ENCODE data around the gene VSIR. TPM values are rescaled to one million over a fixed set of nuclear protein-coding genes. Genes with fewer than 3 reads are reported as not detected.

VSIR gene
- total and polyA plus RNA-seq, 9 donors: 19.9 to 94.1 (median 57.2) TPM

DNA sequence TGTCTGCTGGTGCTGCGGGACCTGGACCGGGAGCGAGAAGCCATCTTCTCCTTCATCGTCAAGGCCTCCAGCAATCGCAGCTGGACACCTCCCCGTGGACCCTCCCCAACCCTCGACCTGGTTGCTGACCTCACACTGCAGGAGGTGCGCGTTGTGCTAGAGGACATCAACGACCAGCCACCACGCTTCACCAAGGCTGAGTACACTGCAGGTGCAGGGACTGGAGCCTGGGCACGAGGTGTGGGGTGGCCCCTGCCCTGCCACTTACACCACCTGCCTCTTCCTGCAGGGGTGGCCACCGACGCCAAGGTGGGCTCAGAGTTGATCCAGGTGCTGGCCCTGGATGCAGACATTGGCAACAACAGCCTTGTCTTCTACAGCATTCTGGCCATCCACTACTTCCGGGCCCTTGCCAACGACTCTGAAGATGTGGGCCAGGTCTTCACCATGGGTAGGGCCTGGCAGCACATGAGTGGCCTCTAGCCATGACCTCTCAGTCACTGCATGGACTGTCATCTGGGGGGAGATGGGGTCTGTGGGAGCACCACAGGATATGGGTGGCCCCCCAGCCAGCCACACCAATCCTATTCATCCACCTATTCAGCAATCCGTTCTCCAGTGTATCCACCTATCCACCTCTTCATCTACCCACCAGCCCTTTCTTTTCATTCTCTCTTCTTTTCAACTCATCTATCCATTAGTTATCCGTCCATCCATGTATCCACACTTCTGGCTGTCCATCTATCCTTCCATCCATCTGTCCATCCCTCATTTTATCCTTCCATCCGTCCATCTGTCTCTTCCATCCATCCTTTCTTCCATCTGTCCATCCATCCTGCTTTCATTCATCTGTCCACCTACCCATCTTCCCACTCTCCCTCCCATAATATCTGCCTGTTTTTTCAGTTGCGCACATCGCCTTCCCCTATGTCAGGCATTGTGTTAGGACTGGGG, 34.5 kb upstream of the VSIR start:
- H3K27ac ChIP-seq: no peak overlapping the region
- H3K9me3 ChIP-seq: no peaks in the 10 kb centered on the region
- TF ChIP-seq EP300 (IDR thresholded peaks at IDR 0.05): no peak
- TF ChIP-seq POLR2A (IDR thresholded peaks at IDR 0.05): no peak
- TF ChIP-seq, protein P1, sequence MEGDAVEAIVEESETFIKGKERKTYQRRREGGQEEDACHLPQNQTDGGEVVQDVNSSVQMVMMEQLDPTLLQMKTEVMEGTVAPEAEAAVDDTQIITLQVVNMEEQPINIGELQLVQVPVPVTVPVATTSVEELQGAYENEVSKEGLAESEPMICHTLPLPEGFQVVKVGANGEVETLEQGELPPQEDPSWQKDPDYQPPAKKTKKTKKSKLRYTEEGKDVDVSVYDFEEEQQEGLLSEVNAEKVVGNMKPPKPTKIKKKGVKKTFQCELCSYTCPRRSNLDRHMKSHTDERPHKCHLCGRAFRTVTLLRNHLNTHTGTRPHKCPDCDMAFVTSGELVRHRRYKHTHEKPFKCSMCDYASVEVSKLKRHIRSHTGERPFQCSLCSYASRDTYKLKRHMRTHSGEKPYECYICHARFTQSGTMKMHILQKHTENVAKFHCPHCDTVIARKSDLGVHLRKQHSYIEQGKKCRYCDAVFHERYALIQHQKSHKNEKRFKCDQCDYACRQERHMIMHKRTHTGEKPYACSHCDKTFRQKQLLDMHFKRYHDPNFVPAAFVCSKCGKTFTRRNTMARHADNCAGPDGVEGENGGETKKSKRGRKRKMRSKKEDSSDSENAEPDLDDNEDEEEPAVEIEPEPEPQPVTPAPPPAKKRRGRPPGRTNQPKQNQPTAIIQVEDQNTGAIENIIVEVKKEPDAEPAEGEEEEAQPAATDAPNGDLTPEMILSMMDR (IDR thresholded peaks at IDR 0.05): no peak
- no peaks in the 10 kb centered on the region for H3K27me3 ChIP-seq
- no peaks in the 10 kb centered on the region for H3K4me1 ChIP-seq (ENCODE audit: insufficient read depth)
- intact Hi-C loops (cut with DNase I): no loop called here
- no peak overlapping the region for H3K4me3 ChIP-seq
- no peaks in the 10 kb centered on the region for H3K36me3 ChIP-seq
- DNase-seq: no peak
- 89 to 92% (median 91%) methylated on average over 19 to 21 of the region's 21 CpGs for WGBS, 3 donors

DNA sequence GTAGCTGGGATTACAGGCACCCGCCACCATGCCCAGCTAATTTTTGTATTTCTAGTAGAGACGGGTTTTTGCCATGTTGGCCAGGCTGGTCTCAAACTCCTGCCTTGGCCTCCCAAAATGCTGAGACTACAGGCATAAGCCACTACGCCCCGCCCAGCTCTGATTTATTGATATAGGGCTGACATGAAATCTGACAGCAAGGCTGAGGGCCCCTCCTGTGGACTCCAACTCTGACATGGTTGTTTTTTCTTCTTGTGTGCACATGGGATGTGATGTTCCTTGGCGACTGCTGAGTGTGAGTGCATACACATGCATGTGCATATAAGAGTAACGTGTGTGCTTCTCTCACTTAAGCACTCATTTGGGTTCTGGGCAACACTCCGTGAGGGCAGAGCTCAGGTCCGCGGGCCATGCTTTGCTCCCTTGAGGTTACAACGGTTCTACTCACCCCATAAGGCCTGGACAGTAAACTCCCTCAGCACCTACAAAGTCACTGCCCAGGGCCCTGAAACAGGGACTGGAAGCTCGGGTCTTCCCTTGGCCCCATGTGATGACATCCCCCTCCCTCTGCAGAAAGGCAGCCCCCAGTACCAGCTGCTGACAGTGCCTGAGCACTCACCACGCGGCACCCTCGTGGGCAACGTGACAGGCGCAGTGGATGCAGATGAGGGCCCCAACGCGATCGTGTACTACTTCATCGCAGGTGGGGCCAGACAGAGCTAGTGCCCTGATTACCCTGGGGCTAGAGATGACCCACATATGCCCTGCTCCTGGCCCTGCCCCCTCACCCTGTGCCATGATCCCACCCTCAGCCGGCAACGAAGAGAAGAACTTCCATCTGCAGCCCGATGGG, 33.6 kb upstream of the VSIR start:
- no peaks in the 10 kb centered on the region for H3K9me3 ChIP-seq
- no peak overlapping the region for H3K4me3 ChIP-seq
- intact Hi-C loops (cut with DNase I): no loop called here

DNA sequence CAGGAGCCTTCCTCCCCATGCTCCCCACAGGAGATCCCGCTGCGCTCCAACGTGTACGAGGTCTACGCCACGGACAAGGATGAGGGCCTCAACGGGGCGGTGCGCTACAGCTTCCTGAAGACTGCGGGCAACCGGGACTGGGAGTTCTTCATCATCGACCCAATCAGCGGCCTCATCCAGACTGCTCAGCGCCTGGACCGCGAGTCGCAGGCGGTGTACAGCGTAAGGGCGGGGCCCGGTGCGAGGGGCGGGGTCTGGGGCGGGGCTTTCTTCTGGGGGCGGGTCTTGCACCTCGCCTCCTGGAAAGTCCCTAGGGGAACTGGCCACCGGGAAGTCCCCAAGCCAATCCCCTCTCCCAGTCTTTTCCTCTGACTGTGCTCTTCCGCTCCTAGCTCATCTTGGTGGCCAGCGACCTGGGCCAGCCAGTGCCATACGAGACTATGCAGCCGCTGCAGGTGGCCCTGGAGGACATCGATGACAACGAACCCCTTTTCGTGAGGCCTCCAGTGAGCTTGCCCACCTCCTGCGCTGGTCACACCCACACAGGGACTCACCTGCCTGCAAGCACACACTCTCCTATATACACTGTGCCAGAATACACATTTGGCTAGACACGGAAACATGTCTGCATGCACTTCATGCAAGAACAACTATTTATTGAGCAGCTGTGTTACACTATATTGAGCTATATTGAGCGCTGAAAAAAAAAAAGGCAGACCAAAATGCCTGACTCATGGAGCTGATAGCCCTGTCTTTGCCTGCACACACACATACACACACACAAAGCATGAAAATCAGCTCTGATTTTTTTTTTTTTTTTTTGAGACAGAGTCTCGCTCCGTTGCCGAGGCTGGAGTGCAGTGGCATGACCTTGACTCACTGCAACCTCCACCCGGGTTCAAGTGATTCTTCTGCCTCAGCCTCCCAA, 32.7 kb upstream of the VSIR start:
- no peaks in the 10 kb centered on the region for H3K9me3 ChIP-seq
- H3K27me3 ChIP-seq: no peaks in the 10 kb centered on the region
- 58 to 65% (median 60%) methylated on average over 40 to 41 of the region's 41 CpGs for WGBS, 3 donors
- no peaks in the 10 kb centered on the region for H3K36me3 ChIP-seq
- H3K4me3 ChIP-seq: no peak overlapping the region
- intact Hi-C loops (cut with DNase I): no loop called here
- TF ChIP-seq, protein P1 (IDR thresholded peaks at IDR 0.05): no peak
- no peak for TF ChIP-seq EP300 (IDR thresholded peaks at IDR 0.05)
- TF ChIP-seq POLR2A (IDR thresholded peaks at IDR 0.05): no peak
- no peaks in the 10 kb centered on the region for H3K4me1 ChIP-seq (ENCODE audit: insufficient read depth)
- no peak overlapping the region for H3K27ac ChIP-seq
- DNase-seq: no peak

More for the DNA sequence above, 33.6 kb upstream of the VSIR start:
- H3K36me3 ChIP-seq: no peaks in the 10 kb centered on the region
- TF ChIP-seq POLR2A (IDR thresholded peaks at IDR 0.05) (no peak), EP300 (IDR thresholded peaks at IDR 0.05) (no peak)
- TF ChIP-seq, protein P1 (IDR thresholded peaks at IDR 0.05): no peak
- no peak for DNase-seq
- H3K27ac ChIP-seq: no peak overlapping the region
- H3K4me1 ChIP-seq (ENCODE audit: insufficient read depth): no peaks in the 10 kb centered on the region
- WGBS, 3 donors: 88 to 89% (median 88%) methylated on average over 23 of the region's 23 CpGs
- H3K27me3 ChIP-seq: no peaks in the 10 kb centered on the region

DNA sequence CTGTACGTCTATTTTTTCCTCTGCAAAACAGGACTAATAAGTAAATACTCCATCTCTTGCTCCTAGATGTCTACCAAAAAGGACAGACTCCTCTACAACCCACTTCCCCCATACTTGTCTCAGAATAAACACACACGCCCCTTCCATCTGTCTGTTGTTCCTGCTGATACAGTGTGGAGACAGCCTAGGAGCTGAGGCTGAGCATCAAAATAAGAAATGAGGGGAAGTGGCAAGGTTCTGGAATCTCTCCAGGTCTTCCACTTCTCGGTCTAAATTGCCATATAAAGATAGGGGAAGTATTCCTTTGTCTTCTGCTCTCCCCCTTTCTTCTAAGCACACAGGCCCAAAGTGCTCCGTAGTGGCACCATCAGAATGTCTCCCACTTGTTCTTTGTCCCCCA, 30.8 kb upstream of the VSIR start:
- Histone ChIP-seq H3K4me3 (no peak overlapping the region), H3K36me3 (no peaks in the 10 kb centered on the region), H3K4me1 (ENCODE audit: insufficient read depth) (no peaks in the 10 kb centered on the region), H3K27me3 (no peaks in the 10 kb centered on the region), H3K27ac (no peak overlapping the region), H3K9me3 (no peaks in the 10 kb centered on the region)
- no peak for DNase-seq
- intact Hi-C loops (cut with DNase I): no loop called here
- WGBS, 3 donors: 43 to 44% (median 44%) methylated on average over 4 of the region's 4 CpGs
- TF ChIP-seq, protein P1 (IDR thresholded peaks at IDR 0.05): no peak
- TF ChIP-seq EP300 (IDR thresholded peaks at IDR 0.05) (no peak), POLR2A (IDR thresholded peaks at IDR 0.05) (no peak)
